MM.1S (cell line): ENCODE data around the gene SEMA3A.
"Not testable (repeated sequence)": the region's sequence is repeated elsewhere in the genome, so short reads cannot be mapped to it uniquely, and the experiment has no call there.

Experiments used
- EZH2 ChIP-seq: fragments of 300-600 bp; sonication (generic); optimal IDR thresholded peaks from 2 replicates; pipeline ENCODE3; 2017; ENCODE audit warnings: low read depth, mild to moderate bottlenecking, antibody characterized with exemption, low read length, mixed read lengths
- TF ChIP-seq, protein P1 (sequence below): fragments of 300-600 bp; sonication (generic); IDR thresholded peaks from 2 replicates; pipeline ENCODE4 v1.5.1; 2016; ENCODE audit warnings: antibody characterized with exemption, low read length, mixed read lengths

DNA sequence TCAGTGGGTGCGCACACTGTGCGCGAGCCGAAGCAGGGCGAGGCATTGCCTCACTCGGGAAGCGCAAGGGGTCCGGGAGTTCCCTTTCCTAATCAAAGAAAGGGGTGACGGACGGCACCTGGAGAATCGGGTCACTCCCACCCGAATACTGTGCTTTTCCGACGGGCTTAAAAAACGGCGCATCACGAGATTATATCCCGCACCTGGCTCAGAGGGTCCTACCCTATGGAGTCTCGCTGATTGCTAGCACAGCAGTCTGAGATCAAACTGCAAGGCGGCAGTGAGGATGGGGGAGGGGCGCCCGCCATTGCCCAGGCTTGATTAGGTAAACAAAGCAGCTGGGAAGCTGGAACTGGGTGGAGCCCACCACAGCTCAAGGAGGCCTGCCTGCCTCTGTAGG lies 44.2 kb downstream of the SEMA3A start:
- TF ChIP-seq, protein P1, sequence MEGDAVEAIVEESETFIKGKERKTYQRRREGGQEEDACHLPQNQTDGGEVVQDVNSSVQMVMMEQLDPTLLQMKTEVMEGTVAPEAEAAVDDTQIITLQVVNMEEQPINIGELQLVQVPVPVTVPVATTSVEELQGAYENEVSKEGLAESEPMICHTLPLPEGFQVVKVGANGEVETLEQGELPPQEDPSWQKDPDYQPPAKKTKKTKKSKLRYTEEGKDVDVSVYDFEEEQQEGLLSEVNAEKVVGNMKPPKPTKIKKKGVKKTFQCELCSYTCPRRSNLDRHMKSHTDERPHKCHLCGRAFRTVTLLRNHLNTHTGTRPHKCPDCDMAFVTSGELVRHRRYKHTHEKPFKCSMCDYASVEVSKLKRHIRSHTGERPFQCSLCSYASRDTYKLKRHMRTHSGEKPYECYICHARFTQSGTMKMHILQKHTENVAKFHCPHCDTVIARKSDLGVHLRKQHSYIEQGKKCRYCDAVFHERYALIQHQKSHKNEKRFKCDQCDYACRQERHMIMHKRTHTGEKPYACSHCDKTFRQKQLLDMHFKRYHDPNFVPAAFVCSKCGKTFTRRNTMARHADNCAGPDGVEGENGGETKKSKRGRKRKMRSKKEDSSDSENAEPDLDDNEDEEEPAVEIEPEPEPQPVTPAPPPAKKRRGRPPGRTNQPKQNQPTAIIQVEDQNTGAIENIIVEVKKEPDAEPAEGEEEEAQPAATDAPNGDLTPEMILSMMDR: not testable (repeated sequence)
- not testable (repeated sequence) for TF ChIP-seq EZH2
